HEK293 (cell line): ENCODE results near the gene PNCK.

Source experiments
- CTCF ChIA-PET: fragments of 350-600 bp; formaldehyde crosslinking; extraction: SDS; loops from one replicate; lab custom pipeline; 2021; ENCODE audit warnings: antibody characterized with exemption; lab: Yijun Ruan, JAX
- POLR2A ChIA-PET: fragments of 300-600 bp; formaldehyde crosslinking; extraction: SDS; loops from one replicate; lab custom pipeline; 2020; ENCODE audit warnings: antibody characterized with exemption, inconsistent platforms; lab: Yijun Ruan, JAX
- H3K27ac ChIP-seq: fragments of 200-500 bp; sonication (Bioruptor generic); 2 replicates; pipeline ENCODE4 v1.5.1; 2014; ENCODE audit warnings: low read depth, low read length, control low read depth, inconsistent platforms; ENCODE audit errors: extremely low read depth
- H3K36me3 ChIP-seq, 2 experiments: fragments of 200-500 bp in 1 of 2; sonication (Bioruptor generic) in 1 of 2; 1 replicate in 1 of 2; 2 replicates in 1 of 2; pipeline ENCODE4 v1.5.1; 2014 to 2017; ENCODE audit warnings: inconsistent platforms in 2 of 2, low read length in 2 of 2; ENCODE audit not compliant: control insufficient read depth in 2 of 2, insufficient read depth in 1 of 2
- H3K4me1 ChIP-seq: fragments of 200-500 bp; sonication (Bioruptor generic); 2 replicates; pipeline ENCODE4 v1.5.1; 2014; ENCODE audit warnings: mild to moderate bottlenecking, low read length, inconsistent platforms; ENCODE audit not compliant: control insufficient read depth, insufficient read depth
- H3K4me3 ChIP-seq: 2 replicates; pipeline ENCODE4 v1.5.1; 2011; ENCODE audit warnings: low read depth, mild to moderate bottlenecking, control low read depth, low read length, moderate library complexity
- H3K9me3 ChIP-seq: fragments of 200-500 bp; sonication (Bioruptor generic); 2 replicates; pipeline ENCODE4 v1.5.1; 2014; ENCODE audit warnings: low read depth, low read length, inconsistent platforms; ENCODE audit not compliant: control insufficient read depth, insufficient read depth
- BCL11B ChIP-seq: fragments of 450-650 bp; formaldehyde crosslinking; IDR thresholded peaks from 2 replicates; pipeline ENCODE4 v1.5.1; 2016; ENCODE audit warnings: low read depth, missing biosample characterization, missing genetic modification characterization
- EGR2 ChIP-seq: fragments of 450-650 bp; formaldehyde crosslinking; IDR thresholded peaks from 2 replicates; pipeline ENCODE4 v1.5.1; 2016; ENCODE audit warnings: low read depth, missing biosample characterization, missing genetic modification characterization
- GLIS1 ChIP-seq: fragments of 450-650 bp; formaldehyde crosslinking; IDR thresholded peaks from 2 replicates; pipeline ENCODE4 v1.5.1; 2016; ENCODE audit warnings: missing biosample characterization, missing genetic modification characterization
- GLIS2 ChIP-seq: fragments of 450-650 bp; formaldehyde crosslinking; IDR thresholded peaks from 2 replicates; pipeline ENCODE4 v1.5.1; 2016; ENCODE audit warnings: missing biosample characterization, missing genetic modification characterization
- HOXC10 ChIP-seq: sonication (generic); formaldehyde crosslinking; IDR thresholded peaks from 2 replicates; pipeline ENCODE4 v1.8.1; 2023; ENCODE audit warnings: mild to moderate bottlenecking, missing genetic modification reagents
- KLF7 ChIP-seq: fragments of 450-650 bp; formaldehyde crosslinking; IDR thresholded peaks from 2 replicates; pipeline ENCODE4 v1.5.1; 2016; ENCODE audit warnings: missing biosample characterization, missing genetic modification characterization, borderline replicate concordance
- MYNN ChIP-seq: fragments of 450-650 bp; formaldehyde crosslinking; IDR thresholded peaks from 2 replicates; pipeline ENCODE4 v1.5.1; 2016; ENCODE audit warnings: missing biosample characterization, missing genetic modification characterization, borderline replicate concordance
- PRDM6 ChIP-seq: fragments of 450-650 bp; formaldehyde crosslinking; IDR thresholded peaks from 2 replicates; pipeline ENCODE4 v1.5.1; 2017; ENCODE audit warnings: missing biosample characterization, missing genetic modification characterization
- REST ChIP-seq: fragments of 450-650 bp; formaldehyde crosslinking; IDR thresholded peaks from 2 replicates; pipeline ENCODE4 v1.5.1; 2016; ENCODE audit warnings: missing biosample characterization, missing genetic modification characterization
- SCRT2 ChIP-seq: fragments of 450-650 bp; formaldehyde crosslinking; IDR thresholded peaks from 2 replicates; pipeline ENCODE4 v1.5.1; 2016; ENCODE audit warnings: missing biosample characterization, missing genetic modification characterization
- SP2 ChIP-seq: fragments of 450-650 bp; formaldehyde crosslinking; IDR thresholded peaks from 2 replicates; pipeline ENCODE4 v1.5.1; 2016; ENCODE audit warnings: missing biosample characterization, missing genetic modification characterization
- SP3 ChIP-seq: fragments of 450-650 bp; formaldehyde crosslinking; IDR thresholded peaks from 2 replicates; pipeline ENCODE4 v1.5.1; 2016; ENCODE audit warnings: missing biosample characterization, missing genetic modification characterization
- ZBTB20 ChIP-seq: fragments of 450-650 bp; formaldehyde crosslinking; IDR thresholded peaks from 2 replicates; pipeline ENCODE4 v1.5.1; 2016; ENCODE audit warnings: missing biosample characterization, missing genetic modification characterization
- ZFHX2 ChIP-seq: fragments of 450-650 bp; formaldehyde crosslinking; conservative IDR thresholded peaks from 2 replicates; pipeline ENCODE4 v1.5.1; 2016; ENCODE audit warnings: missing biosample characterization, missing genetic modification characterization
- ZNF292 ChIP-seq: fragments of 450-650 bp; formaldehyde crosslinking; IDR thresholded peaks from 2 replicates; pipeline ENCODE4 v1.5.1; 2016; ENCODE audit warnings: low read depth, missing biosample characterization, missing genetic modification characterization, borderline replicate concordance
- ZNF350 ChIP-seq: fragments of 450-650 bp; formaldehyde crosslinking; IDR thresholded peaks from 2 replicates; pipeline ENCODE4 v1.5.0; 2017; ENCODE audit warnings: missing biosample characterization, mild to moderate bottlenecking, missing genetic modification characterization
- ZNF488 ChIP-seq: fragments of 450-650 bp; formaldehyde crosslinking; IDR thresholded peaks from 2 replicates; pipeline ENCODE4 v1.5.1; 2016; ENCODE audit warnings: missing biosample characterization, missing genetic modification characterization
- ZNF549 ChIP-seq: fragments of 450-650 bp; IDR thresholded peaks from 2 replicates; pipeline ENCODE4 v1.5.1; 2018; ENCODE audit warnings: missing biosample characterization, missing genetic modification characterization, mild to moderate bottlenecking, inconsistent platforms, moderate library complexity
- ZNF558 ChIP-seq: fragments of 450-650 bp; formaldehyde crosslinking; IDR thresholded peaks from 2 replicates; pipeline ENCODE4 v1.5.1; 2016; ENCODE audit warnings: missing biosample characterization, missing genetic modification characterization
- ZNF701 ChIP-seq: fragments of 450-650 bp; formaldehyde crosslinking; IDR thresholded peaks from 2 replicates; pipeline ENCODE4 v1.5.1; 2016; ENCODE audit warnings: missing biosample characterization, missing genetic modification characterization
- ZNF768 ChIP-seq: fragments of 450-650 bp; formaldehyde crosslinking; IDR thresholded peaks from 2 replicates; pipeline ENCODE4 v1.5.1; 2018; ENCODE audit warnings: missing biosample characterization, mild to moderate bottlenecking, missing genetic modification characterization
- TF ChIP-seq, protein P1 (sequence below): fragments of 450-650 bp; formaldehyde crosslinking; IDR thresholded peaks from 2 replicates; pipeline ENCODE4 v1.5.1; 2017; ENCODE audit warnings: missing biosample characterization, missing genetic modification characterization
- TF ChIP-seq, protein P2 (sequence below): fragments of 450-650 bp; formaldehyde crosslinking; IDR thresholded peaks from 2 replicates; pipeline ENCODE4 v1.5.1; 2016; ENCODE audit warnings: missing biosample characterization, missing genetic modification characterization

Gene PNCK

GRCh38 chrX:153642655-153643430 is 30.8 kb downstream of the PNCK start (continued):
- TF ChIP-seq ZNF488 (tag by site-specific recombination) (no peak), BCL11B (no peak), HOXC10 (CRISPR knock-in tag) (0 out of 2 replicates have a peak, but pooled peaks have one; percentile 8), GLIS2 (tag by site-specific recombination) (peak; percentile 63; the same call in 1 of the 2 replicates), SCRT2 (tag by site-specific recombination) (peak; percentile 93), KLF7 (tag by site-specific recombination) (0 out of 2 replicates have a peak, but pooled peaks have one; percentile 31), MYNN (no peak), EGR2 (tag by site-specific recombination) (peak; percentile 77), ZNF292 (tag by site-specific recombination) (no peak)

DNA sequence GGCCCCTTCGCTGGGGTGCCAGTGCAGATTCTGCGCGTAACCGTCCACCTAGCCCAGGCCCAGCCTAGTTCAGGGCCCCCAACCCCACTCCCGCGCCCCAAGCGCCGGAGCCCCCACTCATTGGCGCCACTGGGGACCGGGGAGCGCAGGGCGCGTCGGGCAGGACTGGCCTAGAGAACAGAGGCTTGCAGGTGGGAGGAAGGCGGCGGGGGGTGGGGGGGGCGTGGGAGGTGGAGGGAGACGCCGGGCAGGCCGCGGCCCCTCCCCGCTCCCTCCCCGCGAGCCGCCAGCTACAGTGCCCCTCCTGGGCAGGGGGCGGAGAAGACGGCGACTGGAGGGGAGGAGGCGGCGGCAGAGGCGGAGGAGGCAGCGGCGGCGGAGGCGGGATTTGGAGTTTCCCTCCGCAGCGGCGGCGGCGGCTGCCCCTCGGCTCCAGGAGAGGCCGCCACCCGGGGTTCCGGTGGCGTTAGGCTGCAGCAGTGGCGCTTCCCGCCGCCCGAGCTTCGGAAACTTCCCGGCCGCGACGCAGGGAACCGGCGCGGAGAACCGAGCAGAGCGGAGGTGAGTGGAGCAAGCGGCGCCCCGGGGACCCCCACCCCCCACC is 31.5 kb downstream of the PNCK start:
- peak overlapping the region; percentile 7; the same call in 1 of the 2 replicates for H3K4me3 ChIP-seq

More for the DNA sequence above, 31.5 kb downstream of the PNCK start:
- H3K4me1 ChIP-seq, result peaks cover 3% of the 10 kb centered on the region; the same call in 1 of the 2 replicates
- H3K9me3 ChIP-seq, result no peaks in the 10 kb centered on the region
- TF ChIP-seq ZNF701 (no peak), GLIS1 (peak; percentile 74), ZFHX2 (peak; percentile 82), SP2 (peak; percentile 81), REST (no peak), ZNF768 (tag by site-specific recombination) (no peak), HOXC10 (CRISPR knock-in tag) (0 out of 2 replicates have a peak, but pooled peaks have one; percentile 42), PRDM6 (tag by site-specific recombination) (no peak), ZBTB20 (tag by site-specific recombination) (no peak), GLIS2 (tag by site-specific recombination) (peak; percentile 29), EGR2 (tag by site-specific recombination) (peak; percentile 55), ZNF350 (tag by site-specific recombination) (no peak), SP3 (tag by site-specific recombination) (peak; percentile 52), ZNF558 (tag by site-specific recombination) (no peak), ZNF549 (no peak)
- TF ChIP-seq, protein P1, sequence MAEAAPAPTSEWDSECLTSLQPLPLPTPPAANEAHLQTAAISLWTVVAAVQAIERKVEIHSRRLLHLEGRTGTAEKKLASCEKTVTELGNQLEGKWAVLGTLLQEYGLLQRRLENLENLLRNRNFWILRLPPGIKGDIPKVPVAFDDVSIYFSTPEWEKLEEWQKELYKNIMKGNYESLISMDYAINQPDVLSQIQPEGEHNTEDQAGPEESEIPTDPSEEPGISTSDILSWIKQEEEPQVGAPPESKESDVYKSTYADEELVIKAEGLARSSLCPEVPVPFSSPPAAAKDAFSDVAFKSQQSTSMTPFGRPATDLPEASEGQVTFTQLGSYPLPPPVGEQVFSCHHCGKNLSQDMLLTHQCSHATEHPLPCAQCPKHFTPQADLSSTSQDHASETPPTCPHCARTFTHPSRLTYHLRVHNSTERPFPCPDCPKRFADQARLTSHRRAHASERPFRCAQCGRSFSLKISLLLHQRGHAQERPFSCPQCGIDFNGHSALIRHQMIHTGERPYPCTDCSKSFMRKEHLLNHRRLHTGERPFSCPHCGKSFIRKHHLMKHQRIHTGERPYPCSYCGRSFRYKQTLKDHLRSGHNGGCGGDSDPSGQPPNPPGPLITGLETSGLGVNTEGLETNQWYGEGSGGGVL (tag by site-specific recombination), result peak; percentile 90
- TF ChIP-seq, protein P2, sequence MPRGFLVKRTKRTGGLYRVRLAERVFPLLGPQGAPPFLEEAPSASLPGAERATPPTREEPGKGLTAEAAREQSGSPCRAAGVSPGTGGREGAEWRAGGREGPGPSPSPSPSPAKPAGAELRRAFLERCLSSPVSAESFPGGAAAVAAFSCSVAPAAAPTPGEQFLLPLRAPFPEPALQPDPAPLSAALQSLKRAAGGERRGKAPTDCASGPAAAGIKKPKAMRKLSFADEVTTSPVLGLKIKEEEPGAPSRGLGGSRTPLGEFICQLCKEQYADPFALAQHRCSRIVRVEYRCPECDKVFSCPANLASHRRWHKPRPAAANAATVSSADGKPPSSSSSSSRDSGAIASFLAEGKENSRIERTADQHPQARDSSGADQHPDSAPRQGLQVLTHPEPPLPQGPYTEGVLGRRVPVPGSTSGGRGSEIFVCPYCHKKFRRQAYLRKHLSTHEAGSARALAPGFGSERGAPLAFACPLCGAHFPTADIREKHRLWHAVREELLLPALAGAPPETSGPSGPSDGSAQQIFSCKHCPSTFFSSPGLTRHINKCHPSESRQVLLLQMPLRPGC (tag by site-specific recombination), result no peak
- TF ChIP-seq, all 188 proteins: peak for 8
- CTCF ChIA-PET, result interaction anchor here (1.5 to 3.2 kb wide), 3 partner anchors 11 to 26 kb away, joined by 3 to 16 read pairs (median 11); no protein-coding TSS in a partner anchor
- no peak overlapping the region for H3K27ac ChIP-seq
- H3K36me3 ChIP-seq, result no peaks in the 10 kb centered on the region
- POLR2A ChIA-PET, result interaction anchor here (0.5 kb wide), 1 partner anchor 205 kb away, joined by 3 read pairs; no protein-coding TSS in a partner anchor
